AG04450 (cell line): Measurements from ENCODE around the gene ECE1. TPM values are rescaled to one million over a fixed set of nuclear protein-coding genes. Genes with fewer than 3 reads are reported as not detected.
"Not testable (repeated sequence)": the region's sequence is repeated elsewhere in the genome, so short reads cannot be mapped to it uniquely, and the experiment has no call there.

Experiments
- CTCF ChIA-PET: fragments of 300-600, 350-600 bp; formaldehyde crosslinking; extraction: SDS; loops from one replicate; lab custom pipeline; 2022; ENCODE audit warnings: antibody characterized with exemption, inconsistent platforms; lab: Charles Lee
- POLR2A ChIA-PET: fragments of 350-600 bp; formaldehyde crosslinking; extraction: SDS; loops from one replicate; lab custom pipeline; 2021; ENCODE audit warnings: antibody characterized with exemption, inconsistent platforms; lab: Yijun Ruan, JAX
- DNase-seq: peaks from one replicate; pipeline ENCODE4 v3.0.0-alpha.2; 2011; ENCODE audit warnings: low read depth, low spot score
- H3K27ac ChIP-seq: one replicate; pipeline ENCODE4 v1.5.1; 2012; ENCODE audit warnings: low read depth, low read length, control low read depth
- H3K27me3 ChIP-seq: one replicate; pipeline ENCODE4 v1.6.0; 2012; ENCODE audit warnings: low read length; ENCODE audit not compliant: control insufficient read depth, insufficient read depth
- H3K4me3 ChIP-seq: 2 replicates; pipeline ENCODE4 v1.5.1; 2011; ENCODE audit warnings: mild to moderate bottlenecking, low read depth, low read length, control low read depth
- H3K9me3 ChIP-seq: 2 replicates; pipeline ENCODE4 v1.5.1; 2012; ENCODE audit warnings: low read length; ENCODE audit not compliant: control insufficient read depth, insufficient read depth
- polyA plus RNA-seq: library from polyadenylated mRNA; depleted of rRNA; stranded (reverse); fragments of >200 nt; gene quantifications from 2 replicates; pipeline ENCODE4 v1.2.3, GENCODE V29; 2011; rRNA removed
- TF ChIP-seq, protein P1 (sequence below): IDR thresholded peaks from 2 replicates; pipeline ENCODE4 v1.5.1; 2011; ENCODE audit warnings: low read depth, low read length, control low read depth, inconsistent platforms

Gene ECE1
- polyA plus RNA-seq, 1 experiment = 161 TPM

DNA sequence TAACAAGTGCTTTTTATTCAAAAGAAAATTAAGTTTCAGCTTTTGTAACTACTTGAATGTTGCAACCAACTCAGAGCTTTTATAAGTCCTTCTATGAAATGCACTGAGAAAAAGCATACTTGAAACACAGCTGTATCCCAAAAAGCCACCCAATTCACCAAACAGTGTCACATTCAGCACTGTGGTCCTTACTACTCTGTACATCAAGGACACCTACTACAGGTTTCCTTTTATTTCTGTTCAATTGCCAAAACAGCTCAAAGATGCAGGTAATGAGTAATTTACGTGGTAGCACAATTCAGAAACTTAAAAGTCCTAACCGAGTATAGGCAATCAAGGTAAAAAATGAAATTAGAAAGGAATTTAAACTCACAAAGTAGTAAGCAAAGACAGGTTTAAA lies 116.0 kb downstream of the ECE1 start:
- no peaks in the 10 kb centered on the region for H3K27me3 ChIP-seq
- no peak overlapping the region for H3K27ac ChIP-seq
- DNase-seq = no peak
- H3K9me3 ChIP-seq = no peaks in the 10 kb centered on the region; the same call in 1 of the 2 replicates
- ChIA-PET POLR2A (no interaction called here), CTCF (interaction anchor here (0.5 to 0.6 kb wide), 2 partner anchors 84 to 198 kb away, joined by 4 to 5 read pairs; no protein-coding TSS in a partner anchor)
- TF ChIP-seq, protein P1, sequence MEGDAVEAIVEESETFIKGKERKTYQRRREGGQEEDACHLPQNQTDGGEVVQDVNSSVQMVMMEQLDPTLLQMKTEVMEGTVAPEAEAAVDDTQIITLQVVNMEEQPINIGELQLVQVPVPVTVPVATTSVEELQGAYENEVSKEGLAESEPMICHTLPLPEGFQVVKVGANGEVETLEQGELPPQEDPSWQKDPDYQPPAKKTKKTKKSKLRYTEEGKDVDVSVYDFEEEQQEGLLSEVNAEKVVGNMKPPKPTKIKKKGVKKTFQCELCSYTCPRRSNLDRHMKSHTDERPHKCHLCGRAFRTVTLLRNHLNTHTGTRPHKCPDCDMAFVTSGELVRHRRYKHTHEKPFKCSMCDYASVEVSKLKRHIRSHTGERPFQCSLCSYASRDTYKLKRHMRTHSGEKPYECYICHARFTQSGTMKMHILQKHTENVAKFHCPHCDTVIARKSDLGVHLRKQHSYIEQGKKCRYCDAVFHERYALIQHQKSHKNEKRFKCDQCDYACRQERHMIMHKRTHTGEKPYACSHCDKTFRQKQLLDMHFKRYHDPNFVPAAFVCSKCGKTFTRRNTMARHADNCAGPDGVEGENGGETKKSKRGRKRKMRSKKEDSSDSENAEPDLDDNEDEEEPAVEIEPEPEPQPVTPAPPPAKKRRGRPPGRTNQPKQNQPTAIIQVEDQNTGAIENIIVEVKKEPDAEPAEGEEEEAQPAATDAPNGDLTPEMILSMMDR = no peak
- H3K4me3 ChIP-seq = peak overlapping the region; percentile 89

DNA sequence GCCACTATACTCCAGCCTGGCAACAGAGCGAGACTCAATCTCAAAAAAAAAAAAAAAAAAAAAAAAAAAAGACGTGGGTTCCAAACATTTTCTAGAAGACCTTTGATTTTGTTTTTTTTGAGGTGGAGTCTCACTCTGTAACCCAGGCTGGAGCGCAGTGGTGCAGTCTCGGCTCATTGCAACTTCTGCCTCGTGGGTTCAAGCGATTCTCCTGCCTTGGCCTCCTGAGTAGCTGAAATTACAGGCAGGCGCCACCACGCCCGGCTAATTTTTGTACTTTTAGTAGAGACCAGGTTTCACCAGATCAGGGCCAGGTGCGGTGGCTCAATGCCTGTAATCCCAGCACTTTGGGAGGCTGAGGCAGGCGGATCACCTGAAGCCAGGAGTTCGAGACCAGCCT lies 117.2 kb downstream of the ECE1 start:
- H3K27me3 ChIP-seq, H3K9me3 ChIP-seq, H3K27ac ChIP-seq, DNase-seq, POLR2A ChIA-PET, H3K4me3 ChIP-seq: not testable (repeated sequence)
- CTCF ChIA-PET = interaction anchor here (2.4 kb wide), 1 partner anchor 22 kb away, joined by 6 read pairs; no protein-coding TSS in a partner anchor

DNA sequence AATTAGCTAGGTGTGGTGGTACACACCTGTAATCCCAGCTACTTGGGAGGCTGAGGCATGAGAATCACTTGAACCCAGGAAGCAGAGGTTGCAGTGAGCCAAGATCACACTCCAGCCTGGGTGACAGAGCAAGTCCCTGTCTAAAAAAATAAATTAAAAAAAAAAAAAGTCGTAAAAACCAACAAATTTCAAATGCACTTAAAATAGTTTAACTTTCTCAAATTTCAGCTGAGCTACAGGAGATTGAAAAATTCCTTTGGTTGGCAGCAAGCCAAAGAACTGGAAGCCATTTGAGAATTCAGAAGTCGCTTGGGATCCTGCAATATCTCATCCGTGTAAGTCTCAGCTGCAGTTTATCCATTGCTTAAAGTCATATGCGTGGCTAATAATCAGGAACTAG lies 119.4 kb downstream of the ECE1 start:
- H3K4me3 ChIP-seq, H3K27me3 ChIP-seq, H3K9me3 ChIP-seq, POLR2A ChIA-PET, DNase-seq, CTCF ChIA-PET, H3K27ac ChIP-seq: not testable (repeated sequence)

DNA sequence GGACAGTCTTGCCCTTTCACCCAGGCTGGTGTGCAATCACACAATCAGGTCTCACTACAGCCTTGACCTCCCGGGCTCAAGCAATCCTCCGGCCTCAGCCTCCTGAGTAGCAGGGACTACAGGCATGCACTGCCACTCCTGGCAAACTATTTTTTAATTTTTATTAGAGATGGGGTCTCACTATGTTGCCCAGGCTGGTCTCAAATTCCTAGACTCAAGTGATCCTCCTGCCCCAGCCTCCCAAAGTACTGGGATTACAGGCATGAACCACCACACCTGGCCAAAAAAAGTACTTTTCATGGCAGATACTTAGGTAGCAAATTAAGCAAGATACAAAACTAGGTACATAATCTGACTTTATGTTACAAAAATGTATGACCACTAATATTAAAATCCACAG lies 121.8 kb downstream of the ECE1 start:
- ChIA-PET POLR2A (no interaction called here), CTCF (no interaction called here)
- H3K9me3 ChIP-seq = no peaks in the 10 kb centered on the region
- no peak for DNase-seq
- H3K4me3 ChIP-seq = no peak overlapping the region
- TF ChIP-seq, protein P1 = no peak
- no peak overlapping the region for H3K27ac ChIP-seq
- H3K27me3 ChIP-seq = no peaks in the 10 kb centered on the region

Other genes with a start within 250 kb of the ECE1 start
- 66.6 and 74.9 TPM in 2 replicates for gene EIF4G3, start 113.6 kb downstream of the ECE1 start, polyA plus RNA-seq
- gene NBPF3, start 149.7 kb upstream of the ECE1 start, polyA plus RNA-seq = 23.8 and 24.3 TPM in 2 replicates
- gene ALPL, start 219.0 kb upstream of the ECE1 start, polyA plus RNA-seq = 1.8 and 3.0 TPM in 2 replicates